Pancreas (tissue), 10 donors: ENCODE results near the gene UGGT2. TPM values are rescaled to one million over a fixed set of nuclear protein-coding genes. Genes with fewer than 3 reads are reported as not detected.
"Not testable (repeated sequence)": the region's sequence is repeated elsewhere in the genome, so short reads cannot be mapped to it uniquely, and the experiment has no call there.

ENCODE experiments used
- ATAC-seq, 4 donors: fragments of 200-7000 bp; cut with Tn5 transposase; one replicate each; pipeline versions ENCODE4 v1.8.0 to v1.9.1; 2020; ENCODE audit warnings: mild to moderate bottlenecking in 4 of 4, moderate library complexity in 4 of 4
- DNase-seq, 6 donors: peaks; one replicate each; pipeline ENCODE4 v3.0.0-alpha.2; 2020
- FAIRE-seq: peaks from 2 replicates; lab custom pipeline; 2012; peaks lifted over from hg19 to GRCh38; lab: Jason Lieb, UNC
- H3K27ac ChIP-seq, 4 donors: fragments of 200-600 bp; sonication (generic); 1 replicate in 3 of 4; 2 replicates in 1 of 4; pipeline versions ENCODE4 v1.5.0 to v1.8.0; 2020
- H3K27me3 ChIP-seq, 4 donors: fragments of 200-600 bp; one replicate each; pipeline ENCODE4 v1.8.0; 2021
- H3K36me3 ChIP-seq, 3 donors: fragments of 200-600 bp; sonication (generic) in 1 of 3; one replicate each; pipeline versions ENCODE4 v1.5.0 to v1.8.0; 2020 to 2021
- H3K4me1 ChIP-seq, 3 donors: fragments of 200-600 bp; one replicate each; pipeline ENCODE4 v1.8.0; 2021
- H3K4me3 ChIP-seq, 4 donors: fragments of 200-600 bp; sonication (generic) in 2 of 4; one replicate each; pipeline versions ENCODE4 v1.5.0 to v1.8.0; 2020 to 2021
- H3K9me3 ChIP-seq, 4 donors: fragments of 200-600 bp; one replicate each; pipeline ENCODE4 v1.8.0; 2021
- WGBS, 2 donors: extraction: QIAGEN DNeasy Blood & Tissue Kit; methylation state at CpG; one replicate each; pipeline ENCODE4 v1.1.7; 2013; 5-methylcytosine and 5-hydroxymethylcytosine counted together
- intact Hi-C, 3 donors: fragments of 100-400 bp; cut with DNase I; formaldehyde crosslinking; loops; one replicate each; pipeline versions ENCODE4 v1.11.1 to v1.14.2; 2022
- polyA plus RNA-seq, 2 donors: library from polyadenylated mRNA; stranded (reverse); fragments of 200-250 nt; gene quantifications; one replicate each; pipeline ENCODE4 v1.2.3, GENCODE V29; 2013
- total RNA-seq, 6 donors: library from RNA; stranded (reverse); fragmentation: NEBNext Ultra II Directional in 4 of 6; extraction: Animal tissue kit (Norgen Biotek cat#: 25700) in 4 of 6; gene quantifications; one replicate each; pipeline versions ENCODE4 v1.2.1 to v1.2.4, GENCODE V29; 2021 to 2023
- TF ChIP-seq, protein P1 (sequence below), 4 donors: fragments of 200-600 bp; sonication (generic) in 3 of 4; IDR thresholded peaks; one replicate each; pipeline versions ENCODE4 v1.5.0 to v1.8.0; 2021; ENCODE audit warnings: antibody characterized with exemption in 4 of 4
- donor health status: healthy with polysubstance abuse.
- donor health status: DM: no; HTN: no; CAD: no; lungs with moderate emphysema.
- donor health status: DM: no; HTN: no; CAD: no.
- donor health status: control.
- donor health status: control.
- donor health status: Bipolar disorder and iron deficiency.
- donor health status: DM: yes; HTN: yes; CAD: no.
- donor health status: DM: no; HTN: no; CAD: no.
- donor health status: DM: no; HTN: no; CAD: no.
- donor health status: DM: yes; HTN: yes; CAD: no.

Gene UGGT2
- total and polyA plus RNA-seq, 8 donors = 7.2 to 17.9 (median 16.1) TPM

DNA sequence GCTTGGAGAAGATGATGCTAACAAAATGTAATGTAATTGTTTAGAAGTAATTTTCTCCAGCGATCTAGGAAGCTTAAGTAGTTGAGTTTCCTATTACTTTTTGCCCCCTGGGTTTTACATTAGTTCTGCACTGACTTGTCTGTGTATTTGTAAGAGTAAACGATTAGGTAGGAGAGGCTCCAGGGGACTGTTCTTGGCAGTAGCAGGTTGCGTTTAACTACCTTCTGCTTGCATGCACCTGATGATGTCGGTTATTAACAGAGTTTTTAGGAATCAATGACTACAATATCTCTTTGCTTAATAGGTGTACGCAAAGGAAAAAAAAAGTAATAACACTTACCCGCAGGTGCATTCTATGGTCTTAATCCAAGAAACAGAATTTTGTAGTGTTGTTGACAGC lies 18.3 kb upstream of the UGGT2 start:
- FAIRE-seq (no peak), DNase-seq (no peak), ATAC-seq (peak in 2 of 4 donors; percentile 45 to 53)
- peaks cover 0 to 4% (median 0%) of the 10 kb centered on the region in 3 donors for H3K4me1 ChIP-seq
- WGBS, 2 donors = 57 to 58% methylated on average over 6 of the region's 6 CpGs
- no peak overlapping the region for H3K4me3 ChIP-seq
- no peak overlapping the region for H3K27ac ChIP-seq
- no peaks in the 10 kb centered on the region for H3K36me3 ChIP-seq
- intact Hi-C loops = no loop called here
- H3K27me3 ChIP-seq = no peaks in the 10 kb centered on the region
- TF ChIP-seq, protein P1, sequence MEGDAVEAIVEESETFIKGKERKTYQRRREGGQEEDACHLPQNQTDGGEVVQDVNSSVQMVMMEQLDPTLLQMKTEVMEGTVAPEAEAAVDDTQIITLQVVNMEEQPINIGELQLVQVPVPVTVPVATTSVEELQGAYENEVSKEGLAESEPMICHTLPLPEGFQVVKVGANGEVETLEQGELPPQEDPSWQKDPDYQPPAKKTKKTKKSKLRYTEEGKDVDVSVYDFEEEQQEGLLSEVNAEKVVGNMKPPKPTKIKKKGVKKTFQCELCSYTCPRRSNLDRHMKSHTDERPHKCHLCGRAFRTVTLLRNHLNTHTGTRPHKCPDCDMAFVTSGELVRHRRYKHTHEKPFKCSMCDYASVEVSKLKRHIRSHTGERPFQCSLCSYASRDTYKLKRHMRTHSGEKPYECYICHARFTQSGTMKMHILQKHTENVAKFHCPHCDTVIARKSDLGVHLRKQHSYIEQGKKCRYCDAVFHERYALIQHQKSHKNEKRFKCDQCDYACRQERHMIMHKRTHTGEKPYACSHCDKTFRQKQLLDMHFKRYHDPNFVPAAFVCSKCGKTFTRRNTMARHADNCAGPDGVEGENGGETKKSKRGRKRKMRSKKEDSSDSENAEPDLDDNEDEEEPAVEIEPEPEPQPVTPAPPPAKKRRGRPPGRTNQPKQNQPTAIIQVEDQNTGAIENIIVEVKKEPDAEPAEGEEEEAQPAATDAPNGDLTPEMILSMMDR (IDR thresholded peaks at IDR 0.05) = no peak
- H3K9me3 ChIP-seq = no peaks in the 10 kb centered on the region

DNA sequence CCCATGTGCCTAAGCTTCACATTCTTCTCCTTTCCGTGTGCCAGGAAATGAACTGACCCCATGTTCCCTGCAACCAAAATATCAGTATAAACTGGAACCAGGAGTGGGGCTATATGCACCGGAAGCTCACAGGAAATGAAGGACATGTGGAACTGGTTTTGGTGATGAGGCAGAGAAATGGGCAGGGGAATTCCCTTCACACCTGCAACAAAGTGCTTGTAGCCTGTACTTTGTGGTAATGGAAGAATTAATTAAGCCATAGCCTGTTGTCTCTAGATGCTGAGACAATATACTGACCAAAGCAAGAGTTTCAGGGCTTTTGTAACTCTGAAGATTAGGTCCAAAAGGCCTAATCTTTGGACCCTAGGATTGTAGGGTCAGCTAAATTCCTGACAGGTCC lies 15.5 kb upstream of the UGGT2 start:
- TF ChIP-seq, protein P1 (IDR thresholded peaks at IDR 0.05) = no peak
- intact Hi-C loops = no loop called here
- no peak overlapping the region for H3K27ac ChIP-seq

DNA sequence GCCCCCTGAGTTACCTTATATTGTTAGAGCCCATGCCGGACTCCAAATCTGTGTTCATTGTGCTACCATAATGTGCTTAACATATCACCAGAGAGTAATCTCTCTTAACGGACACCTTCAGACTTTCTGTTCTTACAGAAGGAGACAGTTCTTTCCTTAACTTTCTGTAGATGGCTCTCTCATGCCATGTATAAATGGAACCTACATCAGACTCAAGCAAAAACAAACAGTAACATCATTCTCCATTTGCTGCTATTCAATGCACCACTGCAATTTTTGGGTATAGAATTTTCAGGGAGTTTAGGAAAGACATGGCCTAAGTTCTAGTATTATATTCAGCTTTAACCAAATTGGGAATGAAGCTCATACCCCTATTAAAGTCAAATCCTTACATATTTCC lies 12.6 kb upstream of the UGGT2 start:
- WGBS, 2 donors = 74 to 89% methylated on average over 2 of the region's 2 CpGs
- intact Hi-C loops = no loop called here
- ATAC-seq (no peak), DNase-seq (no peak), FAIRE-seq (no peak)
- Histone ChIP-seq H3K9me3 (no peaks in the 10 kb centered on the region), H3K4me1 (no peaks in the 10 kb centered on the region), H3K27ac (no peak overlapping the region), H3K36me3 (no peaks in the 10 kb centered on the region), H3K4me3 (no peak overlapping the region), H3K27me3 (no peaks in the 10 kb centered on the region)
- TF ChIP-seq, protein P1 (IDR thresholded peaks at IDR 0.05) = no peak

More for the DNA sequence above, 15.5 kb upstream of the UGGT2 start:
- WGBS, 2 donors = 69 to 70% methylated on average over 2 of the region's 2 CpGs
- no peak for ATAC-seq
- no peaks in the 10 kb centered on the region for H3K9me3 ChIP-seq
- H3K36me3 ChIP-seq = no peaks in the 10 kb centered on the region
- no peak for FAIRE-seq
- no peak for DNase-seq
- no peak overlapping the region for H3K4me3 ChIP-seq
- H3K4me1 ChIP-seq = no peaks in the 10 kb centered on the region
- H3K27me3 ChIP-seq = no peaks in the 10 kb centered on the region

DNA sequence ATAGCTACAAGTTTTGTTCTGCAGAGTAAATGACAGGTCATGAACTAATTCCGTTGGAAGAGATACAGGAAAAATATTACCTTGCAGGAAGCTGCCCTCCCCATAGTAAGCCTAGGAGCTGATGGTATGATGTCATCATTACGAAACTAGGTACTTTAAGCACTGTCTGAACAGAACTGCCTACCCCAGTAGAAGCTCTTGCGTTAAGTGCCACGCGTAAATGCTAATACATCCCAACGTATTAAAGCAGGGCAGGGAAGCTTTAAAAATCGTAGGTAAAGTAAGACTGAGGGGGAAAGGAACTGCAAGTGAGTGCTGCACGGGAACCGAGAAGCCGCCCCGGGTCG lies 572 bp downstream of the UGGT2 start:
- intact Hi-C loops = no loop called here
- peak; percentile 15 to 56 (median 36) for ATAC-seq
- H3K36me3 ChIP-seq = no peaks in the 10 kb centered on the region
- no peak for FAIRE-seq
- no peaks in the 10 kb centered on the region for H3K9me3 ChIP-seq
- no peak for DNase-seq
- TF ChIP-seq, protein P1 (IDR thresholded peaks at IDR 0.05) = no peak
- H3K4me1 ChIP-seq = no peaks in the 10 kb centered on the region
- peak overlapping the region; percentile 86 to 100 (median 98) for H3K4me3 ChIP-seq
- peak overlapping the region; percentile 78 to 90 (median 87) for H3K27ac ChIP-seq
- 1 to 3% methylated on average over 12 of the region's 12 CpGs for WGBS, 2 donors
- H3K27me3 ChIP-seq = no peaks in the 10 kb centered on the region

DNA sequence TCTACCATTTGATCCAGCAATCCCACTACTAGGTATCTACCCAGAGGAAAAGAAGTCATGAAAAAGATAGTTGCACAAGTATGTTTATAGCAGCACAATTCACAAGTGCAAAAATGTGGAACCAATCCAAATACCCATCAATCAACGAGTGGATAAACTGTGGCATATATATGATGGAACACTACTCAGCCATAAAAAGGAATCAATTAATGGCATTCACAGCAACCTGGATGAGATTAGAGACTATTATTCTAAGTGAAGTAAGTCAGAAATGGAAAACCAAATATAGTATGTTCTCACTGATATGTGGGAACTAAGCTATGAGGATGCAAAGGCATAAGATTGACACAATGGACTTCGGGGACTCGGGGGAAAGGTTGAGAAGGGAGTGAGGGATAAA lies 1.3 kb downstream of the UGGT2 start:
- FAIRE-seq, H3K27me3 ChIP-seq, H3K4me3 ChIP-seq, H3K36me3 ChIP-seq, DNase-seq, ATAC-seq, H3K27ac ChIP-seq, H3K9me3 ChIP-seq, intact Hi-C loops, H3K4me1 ChIP-seq: not testable (repeated sequence)
- 69 to 82% methylated on average over 3 of the region's 3 CpGs for WGBS, 2 donors

DNA sequence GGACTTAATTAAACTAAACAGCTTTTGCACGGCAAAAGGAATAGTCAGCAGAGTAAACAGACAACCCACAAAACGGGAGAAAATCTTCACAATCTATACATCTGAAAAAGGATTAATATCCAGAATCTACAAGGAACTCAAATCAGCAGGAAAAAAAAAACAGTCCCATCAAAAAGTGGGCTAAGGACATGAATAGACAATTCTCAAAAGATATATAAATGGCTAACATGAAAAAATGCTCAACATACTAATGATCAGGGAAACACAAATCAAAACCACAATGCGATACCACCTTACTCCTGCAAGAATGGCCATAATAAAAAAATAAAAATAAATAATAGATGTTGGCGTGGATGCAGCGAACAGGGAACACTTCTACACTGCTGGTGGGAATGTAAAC lies 1.7 kb downstream of the UGGT2 start:
- DNase-seq, H3K4me1 ChIP-seq, H3K27ac ChIP-seq, intact Hi-C loops, H3K27me3 ChIP-seq, H3K36me3 ChIP-seq, ATAC-seq, FAIRE-seq, H3K9me3 ChIP-seq, H3K4me3 ChIP-seq: not testable (repeated sequence)
- 94 to 95% methylated on average over 5 of the region's 5 CpGs for WGBS, 2 donors

DNA sequence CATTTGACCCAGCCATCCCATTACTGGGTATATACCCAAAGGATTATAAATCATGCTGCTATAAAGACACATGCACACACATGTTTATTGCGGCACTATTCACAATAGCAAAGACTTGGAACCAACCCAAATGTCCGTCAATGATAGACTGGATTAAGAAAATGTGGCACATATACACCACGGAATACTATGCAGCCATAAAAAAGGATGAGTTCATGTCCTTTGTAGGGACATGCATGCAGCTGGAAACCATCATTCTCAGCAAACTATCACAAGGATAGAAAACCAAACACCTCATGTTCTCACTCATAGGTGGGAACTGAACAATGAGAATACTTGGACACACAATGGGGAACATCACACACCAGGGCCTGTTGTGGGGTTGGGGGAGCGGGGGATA lies 2.2 kb downstream of the UGGT2 start:
- intact Hi-C loops, DNase-seq, FAIRE-seq, H3K36me3 ChIP-seq, H3K4me3 ChIP-seq, H3K4me1 ChIP-seq, ATAC-seq, H3K27me3 ChIP-seq, H3K9me3 ChIP-seq, H3K27ac ChIP-seq: not testable (repeated sequence)
- WGBS, 2 donors = 77 to 89% methylated on average over 2 to 4 of the region's 4 CpGs

DNA sequence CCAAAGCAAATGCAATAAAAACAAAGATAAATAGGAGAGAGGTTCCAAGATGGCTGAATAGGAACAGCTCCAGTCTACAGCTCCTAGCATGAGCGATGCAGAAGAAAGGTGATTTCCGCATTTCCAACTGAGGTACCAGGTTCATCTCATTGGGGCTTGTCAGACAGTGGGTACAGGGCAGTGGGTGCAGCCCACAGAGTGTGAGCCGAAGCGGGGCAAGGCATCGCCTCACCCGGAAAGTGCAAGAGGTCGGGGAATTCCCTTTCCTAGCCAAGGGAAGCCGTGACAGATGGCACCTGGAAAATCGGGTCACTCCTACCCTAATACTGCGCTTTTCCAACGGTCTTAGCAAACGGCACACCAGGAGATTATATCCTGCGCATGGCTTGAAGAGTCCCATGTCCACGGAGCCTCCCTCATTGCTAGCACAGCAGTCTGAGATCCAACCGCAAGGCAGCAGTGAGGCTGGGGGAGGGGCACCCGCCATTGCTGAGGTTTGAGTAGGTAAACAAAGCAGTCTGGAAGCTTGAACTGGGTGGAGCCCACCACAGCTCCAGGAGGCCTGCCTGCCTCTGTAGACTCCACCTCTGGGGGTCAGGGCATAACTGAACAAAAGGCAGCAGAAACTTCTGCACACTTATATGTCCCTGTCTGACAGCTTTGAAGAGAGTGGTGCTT lies 6.6 kb downstream of the UGGT2 start:
- intact Hi-C loops, H3K36me3 ChIP-seq, FAIRE-seq, H3K4me3 ChIP-seq, H3K27ac ChIP-seq, H3K4me1 ChIP-seq, H3K27me3 ChIP-seq, ATAC-seq, H3K9me3 ChIP-seq: not testable (repeated sequence)
- DNase-seq = peak in 1 of 6 donors; percentile 25
- 97 to 98% methylated on average over 16 of the region's 16 CpGs for WGBS, 2 donors
